ENCODE data around the gene HUS1B. TPM values are rescaled to one million over a fixed set of nuclear protein-coding genes. Genes with fewer than 3 reads are reported as not detected.

Gene HUS1B
- total and polyA plus RNA-seq, 9 of the 15 experiments (the other 6 are each of a cell fraction or from before 2014, with no cell fraction given) = 0.16 to 1.4 (median 0.38) TPM; not detected in 1

GRCh38 chr6:692858-693722, 36.2 kb upstream of the HUS1B start, which contains the start of gene EXOC2 (continued):
- no peak for TF ChIP-seq ZNF140 (CRISPR knock-in tag; IDR thresholded peaks at IDR 0.05)
- TF ChIP-seq ZBED1 (IDR thresholded peaks at IDR 0.05) = peak; percentile 55; the same call in 1 of the 2 replicates
- TF ChIP-seq ZSCAN32 (CRISPR knock-in tag; IDR thresholded peaks at IDR 0.05) = no peak
- no peak for TF ChIP-seq MEF2A (IDR thresholded peaks at IDR 0.05; ENCODE audit: control insufficient read depth, low read depth, low read length)
- TF ChIP-seq IFI16 (CRISPR knock-in tag; IDR thresholded peaks at IDR 0.05) = no peak
- TF ChIP-seq, protein P1, sequence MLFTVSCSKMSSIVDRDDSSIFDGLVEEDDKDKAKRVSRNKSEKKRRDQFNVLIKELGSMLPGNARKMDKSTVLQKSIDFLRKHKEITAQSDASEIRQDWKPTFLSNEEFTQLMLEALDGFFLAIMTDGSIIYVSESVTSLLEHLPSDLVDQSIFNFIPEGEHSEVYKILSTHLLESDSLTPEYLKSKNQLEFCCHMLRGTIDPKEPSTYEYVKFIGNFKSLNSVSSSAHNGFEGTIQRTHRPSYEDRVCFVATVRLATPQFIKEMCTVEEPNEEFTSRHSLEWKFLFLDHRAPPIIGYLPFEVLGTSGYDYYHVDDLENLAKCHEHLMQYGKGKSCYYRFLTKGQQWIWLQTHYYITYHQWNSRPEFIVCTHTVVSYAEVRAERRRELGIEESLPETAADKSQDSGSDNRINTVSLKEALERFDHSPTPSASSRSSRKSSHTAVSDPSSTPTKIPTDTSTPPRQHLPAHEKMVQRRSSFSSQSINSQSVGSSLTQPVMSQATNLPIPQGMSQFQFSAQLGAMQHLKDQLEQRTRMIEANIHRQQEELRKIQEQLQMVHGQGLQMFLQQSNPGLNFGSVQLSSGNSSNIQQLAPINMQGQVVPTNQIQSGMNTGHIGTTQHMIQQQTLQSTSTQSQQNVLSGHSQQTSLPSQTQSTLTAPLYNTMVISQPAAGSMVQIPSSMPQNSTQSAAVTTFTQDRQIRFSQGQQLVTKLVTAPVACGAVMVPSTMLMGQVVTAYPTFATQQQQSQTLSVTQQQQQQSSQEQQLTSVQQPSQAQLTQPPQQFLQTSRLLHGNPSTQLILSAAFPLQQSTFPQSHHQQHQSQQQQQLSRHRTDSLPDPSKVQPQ (CRISPR knock-in tag; IDR thresholded peaks at IDR 0.05; ENCODE audit: borderline replicate concordance) = no peak
- TF ChIP-seq CBFA2T3 (IDR thresholded peaks at IDR 0.05) = peak; percentile 33; the same call in 1 of the 2 replicates
- peak; percentile 65 for TF ChIP-seq JUND (IDR thresholded peaks at IDR 0.05; ENCODE audit: borderline replicate concordance, low read depth, low read length)
- no peak; the same call in 2 of the 3 replicates for TF ChIP-seq JUND (tag; IDR thresholded peaks at IDR 0.05; ENCODE audit: borderline replicate concordance, low read depth, low read length)
- TF ChIP-seq, protein P2, sequence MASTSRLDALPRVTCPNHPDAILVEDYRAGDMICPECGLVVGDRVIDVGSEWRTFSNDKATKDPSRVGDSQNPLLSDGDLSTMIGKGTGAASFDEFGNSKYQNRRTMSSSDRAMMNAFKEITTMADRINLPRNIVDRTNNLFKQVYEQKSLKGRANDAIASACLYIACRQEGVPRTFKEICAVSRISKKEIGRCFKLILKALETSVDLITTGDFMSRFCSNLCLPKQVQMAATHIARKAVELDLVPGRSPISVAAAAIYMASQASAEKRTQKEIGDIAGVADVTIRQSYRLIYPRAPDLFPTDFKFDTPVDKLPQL (IDR thresholded peaks at IDR 0.05; ENCODE audit: extremely low read depth, insufficient read length) = no peak
- TF ChIP-seq ZNF740 (CRISPR knock-in tag; IDR thresholded peaks at IDR 0.05) = no peak
- TF ChIP-seq ZNF740 (tag; IDR thresholded peaks at IDR 0.05) = 0 out of 4 replicates have a peak, but pooled peaks of 1 of the 2 experiments have one; percentile 32
- 0 out of 2 replicates have a peak, but pooled peaks have one; percentile 20 for TF ChIP-seq ATF4 (CRISPR knock-in tag; IDR thresholded peaks at IDR 0.05)
- TF ChIP-seq ZNF830 (CRISPR knock-in tag; IDR thresholded peaks at IDR 0.05) = 0 out of 2 replicates have a peak, but pooled peaks have one; percentile 27
- no peak for TF ChIP-seq THRAP3 (IDR thresholded peaks at IDR 0.05; ENCODE audit: borderline replicate concordance)
- no peak for TF ChIP-seq DACH1 (IDR thresholded peaks at IDR 0.05; ENCODE audit: partially characterized antibody)
- TF ChIP-seq, protein P3, sequence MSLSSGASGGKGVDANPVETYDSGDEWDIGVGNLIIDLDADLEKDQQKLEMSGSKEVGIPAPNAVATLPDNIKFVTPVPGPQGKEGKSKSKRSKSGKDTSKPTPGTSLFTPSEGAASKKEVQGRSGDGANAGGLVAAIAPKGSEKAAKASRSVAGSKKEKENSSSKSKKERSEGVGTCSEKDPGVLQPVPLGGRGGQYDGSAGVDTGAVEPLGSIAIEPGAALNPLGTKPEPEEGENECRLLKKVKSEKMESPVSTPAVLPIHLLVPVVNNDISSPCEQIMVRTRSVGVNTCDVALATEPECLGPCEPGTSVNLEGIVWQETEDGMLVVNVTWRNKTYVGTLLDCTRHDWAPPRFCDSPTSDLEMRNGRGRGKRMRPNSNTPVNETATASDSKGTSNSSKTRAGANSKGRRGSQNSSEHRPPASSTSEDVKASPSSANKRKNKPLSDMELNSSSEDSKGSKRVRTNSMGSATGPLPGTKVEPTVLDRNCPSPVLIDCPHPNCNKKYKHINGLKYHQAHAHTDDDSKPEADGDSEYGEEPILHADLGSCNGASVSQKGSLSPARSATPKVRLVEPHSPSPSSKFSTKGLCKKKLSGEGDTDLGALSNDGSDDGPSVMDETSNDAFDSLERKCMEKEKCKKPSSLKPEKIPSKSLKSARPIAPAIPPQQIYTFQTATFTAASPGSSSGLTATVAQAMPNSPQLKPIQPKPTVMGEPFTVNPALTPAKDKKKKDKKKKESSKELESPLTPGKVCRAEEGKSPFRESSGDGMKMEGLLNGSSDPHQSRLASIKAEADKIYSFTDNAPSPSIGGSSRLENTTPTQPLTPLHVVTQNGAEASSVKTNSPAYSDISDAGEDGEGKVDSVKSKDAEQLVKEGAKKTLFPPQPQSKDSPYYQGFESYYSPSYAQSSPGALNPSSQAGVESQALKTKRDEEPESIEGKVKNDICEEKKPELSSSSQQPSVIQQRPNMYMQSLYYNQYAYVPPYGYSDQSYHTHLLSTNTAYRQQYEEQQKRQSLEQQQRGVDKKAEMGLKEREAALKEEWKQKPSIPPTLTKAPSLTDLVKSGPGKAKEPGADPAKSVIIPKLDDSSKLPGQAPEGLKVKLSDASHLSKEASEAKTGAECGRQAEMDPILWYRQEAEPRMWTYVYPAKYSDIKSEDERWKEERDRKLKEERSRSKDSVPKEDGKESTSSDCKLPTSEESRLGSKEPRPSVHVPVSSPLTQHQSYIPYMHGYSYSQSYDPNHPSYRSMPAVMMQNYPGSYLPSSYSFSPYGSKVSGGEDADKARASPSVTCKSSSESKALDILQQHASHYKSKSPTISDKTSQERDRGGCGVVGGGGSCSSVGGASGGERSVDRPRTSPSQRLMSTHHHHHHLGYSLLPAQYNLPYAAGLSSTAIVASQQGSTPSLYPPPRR (CRISPR knock-in tag; IDR thresholded peaks at IDR 0.05; ENCODE audit: borderline replicate concordance) = 0 out of 2 replicates have a peak, but pooled peaks have one; percentile 41
